AG09309 (cell line): ENCODE measurements around the gene HRCT1.
A peak's percentile ranks its signal among the peaks of the same experiment; 100 is the strongest.
"Not testable (repeated sequence)": the region's sequence is repeated elsewhere in the genome, so short reads cannot be mapped to it uniquely, and the experiment has no call there.

Experiments
- DNase-seq: peaks from one replicate; pipeline ENCODE4 v3.0.0-alpha.2; 2010; ENCODE audit warnings: low read depth
- H3K4me3 ChIP-seq: 2 replicates; pipeline ENCODE4 v1.5.1; 2011; ENCODE audit warnings: mild to moderate bottlenecking, low read depth, low read length, moderate library complexity; ENCODE audit not compliant: control insufficient read depth
- CTCF ChIP-seq: IDR thresholded peaks from 2 replicates; pipeline ENCODE4 v1.5.1; 2011; ENCODE audit warnings: mild to moderate bottlenecking, low read depth, low read length, inconsistent platforms; ENCODE audit not compliant: insufficient read depth, control insufficient read depth; ENCODE audit errors: missing control alignments

Gene HRCT1

DNA sequence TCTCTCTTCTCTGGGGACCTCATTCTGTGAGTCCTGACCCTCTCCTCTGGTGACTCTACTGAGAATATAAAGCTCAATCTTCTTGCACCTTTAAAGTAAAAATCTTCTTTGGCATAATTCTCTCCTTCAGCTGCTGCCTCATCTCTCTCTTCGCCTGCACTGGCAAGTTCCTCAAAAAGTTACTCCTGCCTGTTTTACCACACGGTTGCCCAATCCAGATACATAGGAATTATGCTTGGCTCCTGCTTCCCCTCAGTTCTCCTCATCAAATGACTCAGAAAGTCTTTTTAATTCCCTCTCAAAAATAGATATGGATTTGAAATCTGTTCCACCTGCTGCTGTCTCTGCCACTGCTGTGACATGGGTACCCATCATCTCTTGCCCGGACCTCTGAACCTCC lies 14.4 kb upstream of the HRCT1 start:
- TF ChIP-seq CTCF: no peak
- DNase-seq: no peak

GRCh38 chr9:35892051-35892450 lies 14.0 kb upstream of the HRCT1 start:
- TF ChIP-seq CTCF: no peak
- no peak for DNase-seq

More for the DNA sequence above, 14.4 kb upstream of the HRCT1 start:
- no peak overlapping the region for H3K4me3 ChIP-seq

GRCh38 chr9:35896570-35896969 lies 9.4 kb upstream of the HRCT1 start:
- no peak for TF ChIP-seq CTCF
- H3K4me3 ChIP-seq: no peak overlapping the region
- DNase-seq: no peak

More at GRCh38 chr9:35892051-35892450, 14.0 kb upstream of the HRCT1 start:
- H3K4me3 ChIP-seq: no peak overlapping the region

GRCh38 chr9:35897376-35898099 lies 8.5 kb upstream of the HRCT1 start:
- not testable (repeated sequence) for H3K4me3 ChIP-seq, DNase-seq

DNA sequence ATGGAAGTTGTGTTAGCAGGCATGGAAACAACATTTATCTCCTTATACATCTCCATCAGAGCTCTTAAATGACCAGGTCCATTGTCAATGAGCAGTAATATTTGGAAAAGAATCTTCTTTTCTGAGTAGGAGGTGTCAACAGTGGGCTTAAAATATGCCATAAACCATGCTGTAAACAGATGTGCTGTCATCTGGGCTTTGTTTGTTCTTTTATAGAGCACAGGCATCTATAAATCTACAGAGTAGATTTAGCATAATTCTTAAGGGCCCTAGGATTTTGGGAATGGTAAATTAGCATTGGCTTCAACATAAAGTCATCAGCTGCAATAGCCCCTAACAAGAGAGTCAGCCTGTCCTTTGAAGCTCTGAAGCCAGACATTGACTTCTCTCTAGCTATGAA lies 7.7 kb upstream of the HRCT1 start:
- no peak overlapping the region for H3K4me3 ChIP-seq
- TF ChIP-seq CTCF: no peak
- DNase-seq: no peak

DNA sequence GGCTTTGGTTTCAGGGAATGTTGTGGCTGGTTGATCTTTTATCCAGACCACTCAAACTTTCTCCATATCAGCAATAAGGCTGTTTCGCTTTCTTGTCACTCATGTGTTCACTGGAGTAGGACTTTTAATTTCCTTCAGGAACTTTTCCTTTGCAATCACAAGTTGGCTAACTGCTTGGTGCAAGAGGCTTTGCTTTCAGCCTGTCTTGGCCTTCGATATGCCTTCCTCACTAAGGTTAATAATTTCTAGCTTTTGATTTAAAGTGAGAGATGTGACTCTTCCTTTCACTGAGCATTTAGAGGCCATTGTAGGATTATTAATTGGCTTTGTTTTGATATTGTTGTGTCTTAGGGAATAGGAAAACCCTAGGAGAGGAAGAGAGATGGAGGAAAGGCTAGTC lies 7.0 kb upstream of the HRCT1 start:
- DNase-seq: no peak
- no peak for TF ChIP-seq CTCF
- H3K4me3 ChIP-seq: no peak overlapping the region

DNA sequence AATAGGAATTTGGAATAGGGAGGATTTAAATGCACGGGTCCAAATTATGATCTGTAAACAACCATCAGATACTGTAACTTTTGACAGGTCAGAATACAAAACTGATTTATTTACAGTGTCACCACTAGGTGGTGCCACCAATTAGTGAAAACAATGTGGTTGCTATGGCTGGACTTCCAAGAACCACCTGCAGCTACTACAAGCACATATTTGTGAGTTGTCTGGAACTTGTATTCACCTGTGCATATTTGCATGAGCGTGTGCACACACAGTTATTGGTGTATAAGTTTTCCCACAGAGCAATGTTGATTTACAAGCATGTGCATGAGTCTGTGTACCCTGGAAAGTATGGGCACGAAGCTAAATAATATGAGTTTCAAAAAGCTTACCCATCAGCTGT lies 3.0 kb upstream of the HRCT1 start:
- H3K4me3 ChIP-seq: no peak overlapping the region
- peak; percentile 50 for TF ChIP-seq CTCF
- DNase-seq: no peak
